RWPE2 (cell line): ENCODE measurements around the gene TMEM147.

Experiments used
- ATAC-seq: fragments of 200-7000 bp; cut with Tn5 transposase; 3 replicates; pipeline ENCODE4 v1.9.1; 2021; ENCODE audit warnings: low read depth
- DNase-seq: peaks from one replicate; pipeline ENCODE4 v3.0.0-alpha.2; 2020; ENCODE audit warnings: low spot score
- H3K27ac ChIP-seq: fragments of 450-650 bp; 2 replicates; pipeline ENCODE4 v1.5.1; 2017; ENCODE audit warnings: mild to moderate bottlenecking; ENCODE audit not compliant: poor library complexity, severe bottlenecking
- H3K27me3 ChIP-seq: fragments of 250-450 bp; sonication (Bioruptor Pico); 2 replicates; pipeline ENCODE4 v1.5.1; 2021; ENCODE audit warnings: mild to moderate bottlenecking, moderate library complexity; ENCODE audit not compliant: insufficient read depth, poor library complexity, severe bottlenecking
- H3K36me3 ChIP-seq: fragments of 250-450 bp; sonication (Bioruptor Pico); 2 replicates; pipeline ENCODE4 v1.5.1; 2020; ENCODE audit warnings: low read depth, mild to moderate bottlenecking, moderate library complexity
- H3K4me1 ChIP-seq: fragments of 250-450 bp; sonication (Bioruptor Pico); 2 replicates; pipeline ENCODE4 v1.5.1; 2021; ENCODE audit warnings: mild to moderate bottlenecking, moderate library complexity; ENCODE audit not compliant: insufficient read depth, poor library complexity, severe bottlenecking
- H3K4me3 ChIP-seq: fragments of 250-450 bp; sonication (Bioruptor Pico); 2 replicates; pipeline ENCODE4 v1.5.1; 2021; ENCODE audit warnings: mild to moderate bottlenecking, moderate library complexity; ENCODE audit not compliant: severe bottlenecking
- H3K9me3 ChIP-seq: fragments of 250-450 bp; sonication (Bioruptor Pico); 2 replicates; pipeline ENCODE4 v1.5.1; 2021; ENCODE audit warnings: mild to moderate bottlenecking, moderate library complexity; ENCODE audit not compliant: severe bottlenecking
- CTCF ChIP-seq: fragments of 450-650 bp; IDR thresholded peaks from one replicate; pipeline ENCODE4 v1.5.1; 2017; ENCODE audit warnings: mild to moderate bottlenecking, moderate library complexity; ENCODE audit not compliant: poor library complexity, severe bottlenecking

Gene TMEM147

GRCh38 chr19:35509018-35509652 is 36.3 kb upstream of the TMEM147 start:
- no peak for TF ChIP-seq CTCF
- no peaks in the 10 kb centered on the region for H3K27me3 ChIP-seq
- peak overlapping the region; percentile 93 for H3K27ac ChIP-seq

GRCh38 chr19:35509861-35510625 is 35.4 kb upstream of the TMEM147 start:
- Histone ChIP-seq H3K36me3 (peaks cover 40% of the 10 kb centered on the region), H3K9me3 (no peaks in the 10 kb centered on the region), H3K4me3 (peak overlapping the region; percentile 42), H3K27me3 (no peaks in the 10 kb centered on the region), H3K27ac (peak overlapping the region; percentile 93), H3K4me1 (peaks cover 9% of the 10 kb centered on the region)
- peak; percentile 96 for TF ChIP-seq CTCF
- DNase-seq, result peak; percentile 84
- ATAC-seq, result peak; percentile 81

More at GRCh38 chr19:35509018-35509652, 36.3 kb upstream of the TMEM147 start:
- H3K4me3 ChIP-seq, result peak overlapping the region; percentile 42
- H3K9me3 ChIP-seq, result no peaks in the 10 kb centered on the region
- H3K36me3 ChIP-seq, result peaks cover 49% of the 10 kb centered on the region
- peaks cover 9% of the 10 kb centered on the region for H3K4me1 ChIP-seq
- peak; percentile 66 for ATAC-seq
- no peak for DNase-seq

- H3K36me3 ChIP-seq, result peaks cover 34% of the 10 kb centered on the region
- H3K4me3 ChIP-seq, result peak overlapping the region; percentile 42
- peak overlapping the region; percentile 93 for H3K27ac ChIP-seq
- no peak for ATAC-seq
- H3K4me1 ChIP-seq, result peaks cover 9% of the 10 kb centered on the region
- no peak for DNase-seq
- no peaks in the 10 kb centered on the region for H3K27me3 ChIP-seq
- H3K9me3 ChIP-seq, result no peaks in the 10 kb centered on the region
- peak; percentile 67 for TF ChIP-seq CTCF
Measured at GRCh38 chr19:35510626-35510964, 34.8 kb upstream of the TMEM147 start.

GRCh38 chr19:35511337-35511736 is 34.1 kb upstream of the TMEM147 start:
- DNase-seq, result no peak
- Histone ChIP-seq H3K4me1 (peaks cover 9% of the 10 kb centered on the region), H3K9me3 (no peaks in the 10 kb centered on the region), H3K4me3 (no peak overlapping the region), H3K27ac (no peak overlapping the region), H3K27me3 (no peaks in the 10 kb centered on the region), H3K36me3 (peaks cover 27% of the 10 kb centered on the region)
- no peak for TF ChIP-seq CTCF
- ATAC-seq, result no peak
